Measurements from ENCODE around the gene ACSM5.

- no peak for TF ChIP-seq ERG (CRISPR knock-in tag; IDR thresholded peaks at IDR 0.05)
- no peak for TF ChIP-seq USF2 (CRISPR knock-in tag; IDR thresholded peaks at IDR 0.05)
- TF ChIP-seq CTCF (IDR thresholded peaks at IDR 0.05), result no peak
These were observed 7.8 kb upstream of the ACSM5 start for GRCh38 chr16:20401475-20402016.

All from WTC11 (cell line).